ENCODE data around the gene SH3BGRL2. TPM values are rescaled to one million over a fixed set of nuclear protein-coding genes. Genes with fewer than 3 reads are reported as not detected.
A peak's percentile ranks its signal among the peaks of the same experiment; 100 is the strongest.

SH3BGRL2 gene
- total RNA-seq, 1 donor from 2014 or later, result 47.0 TPM

- Histone ChIP-seq H3K36me3 (no peaks in the 10 kb centered on the region), H3K4me1 (peaks cover 20% of the 10 kb centered on the region), H3K4me3 (no peak overlapping the region), H3K79me2 (ENCODE audit: low read depth) (no peaks in the 10 kb centered on the region), H3K9ac (no peak overlapping the region), H2AFZ (replicated peaks) (no peak overlapping the region), H3K27me3 (no peaks in the 10 kb centered on the region), H3K27ac (no peak overlapping the region), H3F3A (ENCODE audit: low read depth) (peaks cover 16% of the 10 kb centered on the region), H3K9me3 (ENCODE audit: low read depth) (no peaks in the 10 kb centered on the region), H3K4me2 (peak overlapping the region; percentile 44), H4K20me1 (ENCODE audit: low read depth) (no peaks in the 10 kb centered on the region)
- Mint-ChIP-seq H3K9me3 (peaks cover 6% of the 10 kb centered on the region), H3K4me3 (no peak overlapping the region), H3K27me3 (ENCODE audit: insufficient read depth, low read depth) (peaks cover 2% of the 10 kb centered on the region), H3K4me1 (peaks cover 15% of the 10 kb centered on the region), H3K27ac (no peak overlapping the region), H3K36me3 (no peaks in the 10 kb centered on the region)
- DNase-seq (ENCODE audit: low spot score), result peak; percentile 64
- TF ChIP-seq EZH2phosphoT487 (IDR thresholded peaks at IDR 0.05) (no peak), CTCF (IDR thresholded peaks at IDR 0.05) (no peak), EZH2 (IDR thresholded peaks at IDR 0.05) (no peak)
Measured at GRCh38 chr6:79750806-79751205, 119.7 kb downstream of the SH3BGRL2 start.

Other genes starting within 250 kb of the SH3BGRL2 start
- 10.7 and 13.2 TPM in 2 replicates for gene LCA5, start 93.9 kb upstream of the SH3BGRL2 start, total RNA-seq (ENCODE audit: low replicate concordance)